Astrocyte (in vitro differentiated cells and primary cell): Measurements from ENCODE around the gene NDUFB6.

Experiments used
- EZH2 ChIP-seq: IDR thresholded peaks from 2 replicates; pipeline ENCODE4 v1.6.1; 2012; ENCODE audit warnings: mild to moderate bottlenecking, low read length, inconsistent platforms; ENCODE audit not compliant: insufficient read depth
- TF ChIP-seq, protein P1 (sequence below): IDR thresholded peaks from 2 replicates; pipeline ENCODE4 v1.5.1; 2011; ENCODE audit warnings: low read depth, mild to moderate bottlenecking, inconsistent platforms, low read length, moderate library complexity; ENCODE audit not compliant: insufficient read depth

DNA sequence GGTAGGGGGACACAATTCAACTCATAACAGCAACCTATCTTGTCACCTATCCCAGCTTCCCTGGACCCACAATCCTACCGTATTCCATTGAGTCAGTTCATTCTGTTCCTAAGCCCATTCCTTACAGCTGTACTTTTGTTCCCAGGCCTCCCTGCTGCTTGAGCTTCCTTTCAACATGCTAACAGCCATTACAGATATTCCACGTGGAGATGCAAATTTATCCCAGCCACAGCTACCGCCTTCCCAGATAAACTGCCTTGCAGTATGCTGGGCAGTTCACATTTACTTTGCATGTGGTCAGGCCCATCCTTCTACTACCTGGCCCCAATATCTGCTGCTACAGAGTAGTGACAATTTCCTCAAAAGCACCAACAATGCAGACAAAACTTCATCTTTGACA, 70.0 kb downstream of the NDUFB6 start:
- no peak for TF ChIP-seq EZH2
- TF ChIP-seq, protein P1, sequence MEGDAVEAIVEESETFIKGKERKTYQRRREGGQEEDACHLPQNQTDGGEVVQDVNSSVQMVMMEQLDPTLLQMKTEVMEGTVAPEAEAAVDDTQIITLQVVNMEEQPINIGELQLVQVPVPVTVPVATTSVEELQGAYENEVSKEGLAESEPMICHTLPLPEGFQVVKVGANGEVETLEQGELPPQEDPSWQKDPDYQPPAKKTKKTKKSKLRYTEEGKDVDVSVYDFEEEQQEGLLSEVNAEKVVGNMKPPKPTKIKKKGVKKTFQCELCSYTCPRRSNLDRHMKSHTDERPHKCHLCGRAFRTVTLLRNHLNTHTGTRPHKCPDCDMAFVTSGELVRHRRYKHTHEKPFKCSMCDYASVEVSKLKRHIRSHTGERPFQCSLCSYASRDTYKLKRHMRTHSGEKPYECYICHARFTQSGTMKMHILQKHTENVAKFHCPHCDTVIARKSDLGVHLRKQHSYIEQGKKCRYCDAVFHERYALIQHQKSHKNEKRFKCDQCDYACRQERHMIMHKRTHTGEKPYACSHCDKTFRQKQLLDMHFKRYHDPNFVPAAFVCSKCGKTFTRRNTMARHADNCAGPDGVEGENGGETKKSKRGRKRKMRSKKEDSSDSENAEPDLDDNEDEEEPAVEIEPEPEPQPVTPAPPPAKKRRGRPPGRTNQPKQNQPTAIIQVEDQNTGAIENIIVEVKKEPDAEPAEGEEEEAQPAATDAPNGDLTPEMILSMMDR = no peak
